Stimulated activated CD8-positive, alpha-beta memory T cell treated with anti-CD3 and anti-CD28 coated beads, Interleukin-12 subunit alpha, Interleukin-12 subunit beta, amount 100 ng/mL, for 1 hour (primary cell): ENCODE data around the gene RTN4R.
A peak's percentile ranks its signal among the peaks of the same experiment; 100 is the strongest.
"Not testable (repeated sequence)": the region's sequence is repeated elsewhere in the genome, so short reads cannot be mapped to it uniquely, and the experiment has no call there.

ENCODE experiments used
- DNase-seq: peaks from one replicate; pipeline ENCODE4 v3.0.0-alpha.2; 2020; ENCODE audit warnings: low read depth

RTN4R gene

DNA sequence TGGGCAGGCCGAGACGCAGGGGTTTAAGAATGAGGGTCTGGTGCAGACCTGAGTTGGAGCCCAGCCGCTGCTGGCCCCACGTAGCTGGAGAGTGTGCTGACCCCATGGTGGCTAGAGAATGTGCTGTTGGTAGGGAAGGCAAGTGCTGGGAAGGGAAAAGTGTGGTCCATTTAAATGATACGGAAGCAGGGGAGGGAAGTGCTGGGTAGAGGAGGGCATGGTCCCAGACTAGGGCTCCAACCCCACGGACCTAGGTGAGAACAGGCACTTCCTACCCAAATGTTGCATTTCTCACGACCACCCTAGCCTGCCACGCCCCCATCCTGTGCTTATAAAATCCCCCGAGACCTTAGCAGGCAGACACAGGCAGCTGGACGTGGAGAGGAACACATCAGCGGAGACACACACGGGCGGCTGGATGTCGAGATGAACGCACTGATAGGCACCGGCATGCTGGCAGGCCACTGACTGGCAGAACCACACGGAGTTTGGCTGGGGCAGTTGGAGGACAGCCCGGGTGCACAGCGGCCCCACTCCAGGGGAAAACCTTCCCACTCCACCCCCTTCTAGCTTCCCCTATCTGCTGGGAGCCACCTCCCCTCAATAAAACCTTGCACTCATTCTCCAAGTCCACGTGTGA, 18.8 kb upstream of the RTN4R start:
- DNase-seq, result not testable (repeated sequence)

DNA sequence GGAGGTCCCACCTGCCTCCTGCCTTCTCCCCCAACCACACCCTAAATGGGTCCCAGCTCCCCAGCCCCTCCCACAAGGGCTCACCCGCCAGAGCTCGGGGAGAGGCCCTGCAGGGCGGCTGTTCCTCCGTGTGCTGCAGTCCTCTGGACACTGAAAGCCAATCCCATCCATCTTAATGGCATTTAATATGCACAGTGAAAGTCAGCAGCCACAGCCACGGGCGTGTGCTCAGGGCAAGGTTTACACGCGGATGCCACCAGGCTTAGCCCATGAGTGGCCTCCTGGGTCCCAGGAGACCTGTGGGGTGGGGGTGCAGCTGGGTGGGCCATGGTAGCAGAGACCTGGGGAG, 18.2 kb upstream of the RTN4R start:
- DNase-seq, result not testable (repeated sequence)

DNA sequence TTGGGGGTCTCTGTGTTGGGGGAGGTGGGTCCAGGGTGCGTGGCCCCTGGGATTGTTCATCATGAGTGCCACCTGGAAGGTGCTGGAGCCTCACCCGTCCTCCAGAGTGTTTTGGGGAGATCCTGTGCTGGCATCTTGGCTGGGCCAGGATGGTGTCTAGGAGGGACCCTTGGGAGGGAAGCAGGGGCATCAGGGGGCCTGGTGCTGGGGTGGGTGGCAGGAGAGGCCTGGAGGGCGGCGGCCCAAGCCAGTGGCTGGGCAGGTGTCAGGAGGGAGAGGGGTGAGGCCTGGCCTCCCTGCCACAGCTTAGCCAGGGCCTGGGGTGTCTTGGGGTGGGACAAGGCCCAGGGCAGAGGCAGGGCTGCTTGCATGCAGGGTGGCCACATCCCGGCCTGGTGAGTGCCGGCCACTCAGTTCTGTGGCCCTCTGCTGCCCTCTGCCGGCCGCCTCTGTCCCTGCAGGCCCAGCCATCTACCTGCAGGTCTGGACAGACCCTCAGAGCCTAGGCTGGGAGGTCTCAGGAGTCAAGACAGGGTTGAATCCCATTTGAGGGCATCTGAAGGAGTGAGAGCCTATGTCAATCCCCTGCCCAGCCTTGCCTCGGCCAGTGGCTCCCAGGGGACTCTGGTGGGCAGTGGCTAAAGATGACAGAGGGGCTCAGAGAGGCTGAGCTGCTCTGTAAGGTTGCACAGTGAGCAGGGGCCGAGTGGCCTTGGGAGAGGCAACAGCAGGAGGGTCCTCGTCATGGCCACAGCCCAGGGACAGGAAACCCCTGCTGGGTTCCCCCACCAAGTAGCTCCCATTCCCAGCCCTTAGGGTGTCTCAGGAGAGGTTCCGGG, 17.6 kb upstream of the RTN4R start:
- DNase-seq, result peak; percentile 66

DNA sequence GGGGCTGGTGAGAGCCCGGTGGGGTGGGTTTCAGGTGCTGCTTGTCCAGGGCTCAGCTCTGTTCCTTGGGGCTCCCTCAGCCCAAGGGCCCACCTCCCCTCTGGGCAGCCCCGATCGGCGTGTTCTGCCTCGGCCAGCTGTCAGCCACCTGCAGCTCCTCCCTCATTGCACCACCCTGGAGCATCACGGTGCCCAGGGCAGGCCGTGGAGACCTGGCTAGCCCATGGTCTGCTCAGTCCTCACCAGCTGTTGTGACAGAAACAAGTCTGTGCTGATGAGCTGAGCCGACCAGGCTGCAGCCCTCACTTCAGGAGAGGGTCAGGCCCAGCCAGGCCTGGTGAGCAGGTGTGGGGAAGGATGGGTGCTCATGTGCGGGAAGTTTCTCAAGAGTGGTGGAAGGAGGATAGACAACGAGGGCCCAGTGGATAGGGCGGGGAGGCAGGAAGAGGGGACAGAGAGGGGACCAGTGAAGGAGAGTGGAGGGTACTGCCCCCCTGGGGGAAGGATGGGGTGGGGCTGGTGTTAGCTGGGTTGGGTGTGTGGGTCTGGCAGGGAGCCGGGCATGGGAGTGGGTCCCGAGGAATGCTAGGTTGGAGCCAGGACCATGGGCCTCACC, 16.5 kb upstream of the RTN4R start:
- no peak for DNase-seq

- no peak for DNase-seq
Observed at GRCh38 chr22:20283674-20284066, 15.6 kb upstream of the RTN4R start.

DNA sequence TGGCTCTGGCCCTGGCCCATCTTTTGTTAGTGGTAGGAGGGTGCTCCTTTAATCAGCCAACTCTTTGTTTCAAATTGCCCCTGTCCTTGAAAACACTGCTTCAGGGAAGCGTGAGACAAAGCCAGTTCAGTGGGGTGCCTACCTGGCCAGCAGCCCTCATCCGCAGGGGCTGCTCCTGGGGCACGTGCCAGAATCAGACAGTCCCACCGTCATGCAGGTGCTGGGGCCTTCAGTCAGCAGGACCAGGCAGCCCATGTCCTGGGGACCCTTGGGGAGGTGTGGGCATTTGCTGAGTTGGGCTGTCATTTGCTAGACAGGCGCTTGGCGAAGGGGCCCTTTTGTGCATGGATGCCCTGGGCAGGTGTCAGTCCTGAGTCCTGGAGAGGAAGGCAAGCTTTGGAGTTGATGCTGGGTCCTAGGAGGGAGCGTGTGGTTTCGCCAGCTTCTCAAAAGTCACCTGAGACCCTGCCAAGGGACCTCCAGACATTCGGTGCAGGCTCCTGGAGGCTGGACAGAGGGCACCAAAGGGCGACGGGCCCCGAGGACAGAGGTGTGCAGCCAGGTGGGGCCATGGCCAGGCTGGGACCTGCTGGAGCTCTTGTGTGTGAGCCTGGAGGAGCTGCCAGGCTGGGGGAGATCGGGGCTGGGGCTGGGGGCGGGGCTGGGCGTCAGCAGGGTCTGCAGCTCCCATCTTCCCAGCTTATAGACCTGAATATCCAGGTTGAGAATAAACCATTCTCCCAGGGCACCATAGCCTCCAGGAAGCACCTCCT, 15.0 kb upstream of the RTN4R start:
- no peak for DNase-seq

GRCh38 chr22:20281891-20282290, 13.8 kb upstream of the RTN4R start:
- DNase-seq, result no peak

DNA sequence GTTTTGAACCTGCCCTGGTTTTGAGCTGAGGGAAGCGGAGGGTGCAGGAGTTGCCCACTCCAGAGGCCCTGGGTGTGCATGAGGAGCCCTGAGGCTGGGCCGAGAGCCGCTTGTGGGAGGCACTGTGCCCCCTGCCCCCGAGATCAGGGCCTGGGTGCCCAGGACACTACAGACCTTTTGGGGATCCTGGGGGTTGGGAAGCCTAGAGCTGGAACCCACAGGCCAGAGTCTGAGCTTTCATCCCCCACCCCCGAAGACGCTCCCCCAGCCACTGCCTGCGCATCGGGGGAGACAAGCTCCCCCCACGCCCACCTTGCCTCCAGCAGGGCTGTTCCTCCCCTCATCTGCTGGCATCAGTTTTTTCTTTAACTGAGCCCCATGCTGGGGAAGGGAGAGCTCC, 13.4 kb upstream of the RTN4R start:
- not testable (repeated sequence) for DNase-seq

DNA sequence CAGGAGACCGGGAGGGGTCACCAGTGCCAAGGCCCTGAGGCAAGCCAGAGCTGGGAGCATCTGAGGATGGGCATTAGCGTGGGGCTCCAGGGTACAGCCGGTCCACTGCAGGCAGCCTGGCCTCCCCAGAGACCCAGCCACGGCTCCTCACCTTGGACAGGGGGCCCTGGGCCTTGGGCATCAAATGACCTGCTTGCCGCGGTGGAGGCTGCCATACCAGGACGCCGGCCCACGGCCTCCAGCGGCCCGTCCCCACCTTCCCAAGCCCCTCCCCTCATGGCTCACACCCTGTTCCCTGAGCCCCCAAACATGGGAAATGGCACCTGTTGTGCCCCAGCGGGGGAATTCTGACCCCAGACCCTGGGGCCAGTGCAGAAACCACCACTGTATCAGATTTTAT, 12.7 kb upstream of the RTN4R start:
- no peak for DNase-seq

DNA sequence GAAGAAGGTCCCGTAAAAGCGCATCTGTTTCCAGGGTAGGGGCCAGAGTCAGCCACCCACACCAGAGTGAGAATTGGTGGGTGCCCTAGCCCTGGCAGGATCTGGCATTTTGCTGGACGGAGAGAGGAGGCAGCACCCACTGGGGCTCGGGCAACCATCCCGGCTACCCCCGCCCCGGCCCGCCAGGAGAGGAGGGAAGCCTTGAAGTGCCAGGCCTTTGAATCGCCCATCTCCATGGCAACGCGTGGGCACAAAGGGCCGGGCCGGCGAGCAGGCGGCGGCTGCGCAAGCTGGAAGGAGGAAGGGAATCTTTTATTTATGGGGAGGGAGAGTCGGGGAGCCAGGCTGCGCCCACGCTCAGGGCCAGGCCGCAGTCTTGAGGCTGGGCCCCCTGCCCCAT, 12.0 kb upstream of the RTN4R start:
- not testable (repeated sequence) for DNase-seq

GRCh38 chr22:20279662-20280134, 11.6 kb upstream of the RTN4R start:
- no peak for DNase-seq

DNA sequence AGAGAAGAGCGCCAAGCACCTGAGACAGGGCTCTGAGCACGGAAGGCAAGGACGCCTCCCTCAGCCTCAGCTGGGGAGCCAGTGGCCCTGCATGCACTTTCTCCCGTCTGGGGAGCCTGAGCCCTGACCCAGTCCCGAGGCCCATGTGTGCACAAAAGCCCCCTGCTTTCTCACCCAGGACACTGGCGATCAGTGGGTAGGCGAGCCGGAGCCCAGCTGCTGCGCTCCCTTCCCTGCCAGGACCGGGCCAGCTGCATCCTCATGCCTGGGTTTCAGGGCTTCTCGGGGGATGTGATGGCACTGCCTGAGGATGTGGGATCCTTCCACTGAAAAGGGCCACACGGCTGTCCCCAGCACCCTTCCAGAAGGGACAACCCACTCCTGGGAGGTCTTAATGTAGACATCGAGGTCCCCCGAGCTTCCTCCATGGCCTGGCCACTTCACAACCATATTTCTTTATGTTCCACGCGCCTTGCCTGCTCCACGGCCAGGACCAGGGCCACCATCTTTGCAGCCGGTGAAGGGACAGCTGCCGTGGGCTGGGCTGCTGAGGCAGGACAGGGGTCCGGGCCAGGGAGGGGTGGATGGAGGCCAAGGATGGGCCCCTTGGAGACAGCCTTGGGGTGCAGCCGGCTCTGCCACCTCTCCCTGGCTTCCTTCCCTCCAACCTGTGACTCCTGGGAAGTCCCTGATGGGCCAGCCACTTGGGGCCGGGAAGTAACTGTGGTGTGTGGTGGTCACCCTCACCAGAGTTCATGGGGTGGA, 10.8 kb upstream of the RTN4R start:
- not testable (repeated sequence) for DNase-seq

DNA sequence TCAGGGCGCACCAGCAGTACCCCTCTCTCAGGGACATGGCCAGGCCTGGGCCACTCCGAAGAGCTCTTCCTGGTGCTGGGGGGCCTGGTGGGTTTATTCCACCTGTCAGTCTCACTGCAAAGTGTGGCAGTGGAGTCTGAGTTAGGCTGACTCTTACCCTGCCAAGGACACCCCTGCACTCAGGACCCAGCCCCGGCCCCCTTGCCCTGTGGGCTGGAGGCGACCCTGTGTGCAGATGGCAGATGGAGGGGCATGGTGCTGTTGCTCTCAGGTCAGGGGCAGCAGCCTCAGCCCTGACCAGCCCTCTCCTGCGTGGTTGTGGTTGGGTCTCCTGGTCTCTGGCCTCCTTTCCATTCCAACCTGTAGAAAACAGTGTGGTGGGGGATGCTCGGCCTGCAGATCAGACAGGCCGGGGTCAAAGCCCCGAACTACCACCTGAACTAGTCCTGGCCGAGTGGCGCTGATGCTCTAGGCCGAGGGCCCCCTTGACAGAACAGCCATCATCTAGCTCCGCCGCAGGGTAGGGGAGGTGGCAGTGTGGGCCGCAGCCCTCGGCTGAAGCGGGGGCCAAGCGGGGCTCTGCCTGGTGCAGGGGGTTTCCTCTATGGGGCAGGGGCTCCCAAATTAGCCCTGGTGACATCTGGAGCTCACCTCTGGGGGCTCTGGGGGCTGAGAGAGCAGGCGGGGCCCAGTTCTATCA, 10.0 kb upstream of the RTN4R start:
- not testable (repeated sequence) for DNase-seq

DNA sequence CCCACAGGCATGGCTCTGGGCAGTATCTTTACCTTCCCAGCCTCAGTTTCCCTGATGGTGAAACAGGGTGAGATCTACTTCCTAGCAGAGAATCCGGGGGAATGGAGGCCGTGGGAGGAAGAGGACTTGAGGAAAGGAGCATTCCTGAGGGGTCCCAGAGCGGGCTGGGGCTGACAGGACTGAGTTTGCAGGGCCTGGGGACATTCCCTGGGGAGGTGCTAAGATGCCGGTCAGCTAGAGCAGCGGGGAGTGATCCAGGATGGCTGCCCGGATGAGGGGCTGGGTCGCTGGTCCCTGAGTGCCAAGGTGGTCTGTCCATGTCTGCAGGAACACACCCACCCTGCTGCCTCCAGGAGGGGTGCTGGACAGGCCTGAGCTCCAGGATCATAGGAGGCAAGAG, 8.3 kb upstream of the RTN4R start:
- no peak for DNase-seq

DNA sequence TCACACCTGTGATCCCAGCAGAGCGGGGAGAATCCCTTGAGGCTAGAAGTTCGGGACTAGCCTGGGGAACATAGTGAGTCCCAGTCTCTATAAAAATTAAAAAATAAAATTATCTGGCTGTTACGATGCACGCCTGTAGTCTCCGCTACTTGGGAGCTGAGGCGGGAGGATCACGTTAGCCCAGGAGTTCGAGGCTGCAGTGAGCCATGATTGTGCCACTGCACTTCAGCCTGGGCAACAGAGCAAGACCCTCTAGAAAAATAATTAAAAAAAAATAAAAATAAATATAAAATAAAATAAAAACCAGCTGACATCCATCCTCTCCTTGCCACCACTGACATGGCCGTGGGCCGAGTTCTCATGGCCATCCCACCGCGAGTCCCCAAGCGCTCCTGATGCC, 7.7 kb upstream of the RTN4R start:
- DNase-seq, result no peak

DNA sequence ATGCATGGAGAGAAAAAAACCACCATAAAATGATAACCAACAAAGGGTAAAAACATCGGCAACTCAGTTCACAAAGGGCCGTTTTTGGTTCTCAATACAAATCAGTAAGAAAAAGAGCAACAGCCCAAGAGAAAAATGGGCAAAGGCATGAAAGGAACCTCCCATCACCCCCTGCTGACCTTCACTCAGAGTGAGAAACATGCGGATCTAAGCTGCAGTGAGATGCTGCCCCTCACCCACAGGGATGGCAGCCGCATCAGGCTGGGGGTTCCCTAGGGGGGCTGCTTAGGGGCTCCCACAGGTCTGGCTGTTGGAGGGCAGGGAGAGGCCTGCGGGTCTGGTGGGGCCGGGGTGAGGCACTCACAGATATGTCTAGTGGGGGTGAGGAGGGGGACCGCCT, 7.2 kb upstream of the RTN4R start:
- not testable (repeated sequence) for DNase-seq

DNA sequence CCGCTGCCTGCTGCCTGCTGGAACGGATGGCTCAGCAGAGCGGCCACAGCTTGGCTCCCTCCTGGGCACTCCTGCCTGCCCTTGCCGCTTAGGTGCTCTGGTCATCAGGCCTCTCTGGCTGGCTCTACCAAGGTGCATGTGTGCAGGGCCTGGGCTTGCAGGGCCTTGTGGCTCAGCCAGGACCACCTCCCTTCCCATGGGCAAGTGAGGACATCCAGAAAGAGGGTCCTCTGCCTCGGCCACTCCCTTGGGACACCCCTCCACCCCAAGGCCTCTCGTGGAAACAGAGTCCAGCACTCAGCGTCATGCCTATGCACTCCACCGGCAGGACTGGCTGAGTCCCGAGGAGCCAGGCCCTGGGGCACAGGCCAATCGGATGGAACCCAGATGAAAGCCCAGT, 6.3 kb upstream of the RTN4R start:
- DNase-seq, result not testable (repeated sequence)

GRCh38 chr22:20273758-20274181, 5.7 kb upstream of the RTN4R start:
- no peak for DNase-seq

DNA sequence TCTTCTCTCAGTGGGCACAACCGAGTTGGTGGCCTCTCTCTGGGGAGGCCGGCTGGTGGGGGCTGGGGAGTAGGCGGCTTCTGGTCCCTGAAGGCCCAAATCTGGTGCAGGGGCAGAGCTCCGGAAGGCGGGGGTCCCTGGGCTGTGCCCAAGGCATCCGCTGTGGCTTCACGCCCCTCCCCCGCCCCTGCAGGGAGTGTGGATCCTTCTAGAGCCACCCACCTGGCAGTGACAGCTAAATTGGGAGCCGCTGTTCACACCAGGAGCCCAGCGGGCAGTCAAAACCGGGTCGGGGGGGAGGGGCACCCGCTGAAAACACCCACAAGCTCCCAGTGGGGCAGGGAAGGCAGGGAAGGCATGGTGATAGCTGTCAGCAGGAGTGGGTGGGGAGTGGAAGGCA, 4.6 kb upstream of the RTN4R start:
- no peak for DNase-seq

DNA sequence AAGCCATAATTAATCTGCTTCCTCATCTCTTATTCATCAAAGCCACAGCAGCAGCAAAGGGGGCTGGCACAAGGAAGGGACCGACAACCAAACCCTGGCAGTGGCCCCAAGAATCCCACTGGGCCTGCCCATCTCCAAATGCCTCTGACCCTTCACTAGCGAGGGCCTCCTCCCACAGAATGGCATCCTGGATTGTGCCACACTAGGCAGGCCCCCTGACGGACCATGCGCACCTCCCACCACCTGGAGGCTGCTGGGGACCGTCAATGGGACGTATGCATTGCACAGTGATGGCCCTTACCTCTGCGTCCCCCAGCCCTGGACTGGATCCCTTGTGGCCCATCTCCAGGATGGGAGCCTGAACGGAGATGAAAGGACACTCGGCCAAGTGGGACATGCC, 4.1 kb upstream of the RTN4R start:
- no peak for DNase-seq
